ENCODE results near the gene JAZF1.

- TF ChIP-seq EZH2 (IDR thresholded peaks at IDR 0.05; ENCODE audit: insufficient read depth, poor library complexity, severe bottlenecking), result no peak
- no peak for TF ChIP-seq EZH2phosphoT487 (IDR thresholded peaks at IDR 0.05; ENCODE audit: insufficient read depth, low read depth)
Observed at GRCh38 chr7:28203508-28204240, 23.1 kb upstream of the JAZF1 start.

Data from GM23248 (cell line).